HG03571 (cell line): ENCODE results near the gene TMBIM1.

Experiments
- ATAC-seq: cut with Tn5 transposase; IDR thresholded peaks from one replicate; pipeline ENCODE4 v1.9.1; 2021; ENCODE audit not compliant: unreplicated experiment

The TMBIM1 gene

DNA sequence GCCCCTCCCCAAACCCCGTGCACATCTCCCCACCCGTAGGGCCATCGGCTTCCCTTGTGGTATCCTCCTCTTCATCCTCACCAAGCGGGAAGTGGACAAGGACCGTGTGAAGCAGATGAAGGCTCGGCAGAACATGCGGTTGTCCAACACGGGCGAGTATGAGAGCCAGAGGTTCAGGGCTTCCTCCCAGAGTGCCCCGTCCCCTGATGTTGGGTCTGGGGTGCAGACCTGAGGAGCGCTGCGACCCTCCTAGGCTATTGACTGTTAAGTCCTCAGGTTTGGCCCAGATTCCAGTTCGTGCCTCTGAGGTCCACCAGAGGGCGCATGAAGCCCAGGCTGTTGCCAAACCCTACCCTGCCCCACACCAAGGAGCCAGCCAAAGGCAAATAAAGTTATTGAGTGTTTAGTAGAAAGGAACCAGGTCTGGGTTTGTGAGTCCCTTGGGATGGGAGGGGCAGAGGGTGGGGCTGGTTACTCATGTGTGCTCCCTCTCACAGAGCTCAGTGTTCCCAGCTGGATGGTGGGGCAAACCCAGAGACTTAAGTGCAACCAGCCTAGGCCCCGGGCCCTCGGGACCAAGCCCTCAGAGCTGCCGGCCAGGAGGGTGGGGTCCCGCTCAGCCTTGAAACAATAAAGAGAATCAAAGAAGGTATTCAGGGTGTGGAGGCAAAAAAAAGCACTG, 19.6 kb downstream of the TMBIM1 start:
- no peak for ATAC-seq

DNA sequence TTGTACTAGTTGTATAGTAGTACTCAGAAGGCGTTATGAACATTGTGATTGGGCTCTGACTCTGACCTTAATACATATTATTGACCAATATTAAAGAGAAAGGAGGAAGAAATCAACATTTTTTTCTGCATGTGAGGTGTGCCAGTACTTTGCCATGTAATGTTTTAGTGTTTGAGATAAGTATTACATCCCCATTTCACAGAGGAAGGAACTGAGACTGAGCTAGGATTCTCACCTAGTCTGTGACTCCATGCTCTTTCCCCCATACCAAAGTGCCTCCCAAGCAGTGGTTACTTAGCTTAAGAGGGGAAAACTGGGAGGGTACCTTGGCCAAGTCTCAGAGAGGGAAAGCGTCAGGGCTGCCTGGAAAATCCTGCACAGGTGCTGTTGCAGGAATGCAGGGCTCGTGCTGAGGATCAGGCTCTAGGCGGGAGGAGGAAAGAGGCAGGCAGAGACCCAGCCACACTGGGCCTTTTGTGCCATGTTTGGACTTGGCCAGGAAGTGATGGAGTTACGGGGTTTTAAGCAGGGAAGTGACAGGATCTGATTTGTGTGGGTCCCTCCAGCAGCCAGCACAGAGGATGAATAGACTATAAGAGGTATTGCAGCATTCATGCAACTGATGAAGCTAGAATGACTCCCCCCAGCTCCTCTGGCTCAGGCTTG, 20.3 kb downstream of the TMBIM1 start:
- ATAC-seq = no peak

DNA sequence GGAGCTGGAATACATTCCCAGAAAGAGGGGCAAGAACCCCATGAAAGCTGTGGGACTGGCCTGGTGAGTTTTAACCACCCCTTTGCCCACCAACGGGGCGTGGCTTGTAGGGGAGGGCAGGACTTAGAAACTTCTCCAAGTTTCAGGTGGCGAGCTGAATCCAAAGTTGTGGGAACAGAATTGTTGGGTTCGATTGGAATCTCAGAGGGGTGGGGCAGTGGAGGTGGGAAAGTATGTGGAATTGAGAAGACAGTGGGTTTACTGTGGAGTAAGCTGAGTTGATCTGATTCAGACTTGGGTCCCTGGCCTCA, 20.9 kb downstream of the TMBIM1 start:
- ATAC-seq = no peak

DNA sequence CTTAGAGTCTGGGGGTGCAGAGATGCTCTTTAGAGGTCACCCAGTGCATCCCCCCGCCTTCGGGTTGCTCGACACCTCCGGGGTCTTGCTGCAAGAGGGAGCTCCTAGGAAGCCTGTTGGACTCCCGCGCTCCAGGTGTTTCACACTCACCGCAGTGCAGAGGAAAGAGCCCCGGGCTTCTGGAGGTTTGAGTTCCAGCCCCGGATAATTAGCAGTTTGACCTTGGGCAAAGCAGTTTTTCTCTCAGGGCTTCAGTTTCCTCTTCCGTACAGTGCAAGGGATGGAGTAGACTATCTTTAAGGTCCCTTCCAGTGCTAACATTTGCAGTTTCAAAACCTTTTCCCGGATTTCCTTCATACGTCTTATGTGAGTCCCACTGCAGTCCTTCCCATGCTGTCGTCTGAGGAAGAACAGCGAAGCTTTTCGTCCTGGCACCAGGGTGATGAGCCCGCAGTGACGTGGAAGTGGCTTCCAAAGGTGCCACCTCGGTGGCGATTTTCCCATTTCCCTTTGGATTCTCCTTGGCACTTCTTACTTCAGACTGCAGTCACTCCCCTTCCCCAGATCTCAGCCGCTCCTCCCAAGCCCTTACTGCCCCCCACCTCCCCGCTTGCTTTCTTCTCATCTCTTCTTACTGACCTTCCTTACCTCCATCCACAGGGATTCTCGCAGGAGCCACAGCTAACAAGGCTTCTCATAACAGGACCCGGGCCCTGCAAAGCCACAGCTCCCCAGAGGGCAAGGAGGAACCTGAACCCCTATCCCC, 21.4 kb downstream of the TMBIM1 start:
- ATAC-seq = no peak

- peak; percentile 82 for ATAC-seq
These were observed 22.2 kb downstream of the TMBIM1 start, which contains the start of the genes AAMP and PNKD for GRCh38 chr2:218269900-218270720. Gene AAMP (minus strand): TSS chr2:218270137. CDS start chr2:218270086, 51 bp downstream. Gene PNKD (plus strand): TSS chr2:218270519. CDS start chr2:218270536, 17 bp downstream.

- no peak for ATAC-seq
These were observed 25.0 kb downstream of the TMBIM1 start for GRCh38 chr2:218267259-218267658.

DNA sequence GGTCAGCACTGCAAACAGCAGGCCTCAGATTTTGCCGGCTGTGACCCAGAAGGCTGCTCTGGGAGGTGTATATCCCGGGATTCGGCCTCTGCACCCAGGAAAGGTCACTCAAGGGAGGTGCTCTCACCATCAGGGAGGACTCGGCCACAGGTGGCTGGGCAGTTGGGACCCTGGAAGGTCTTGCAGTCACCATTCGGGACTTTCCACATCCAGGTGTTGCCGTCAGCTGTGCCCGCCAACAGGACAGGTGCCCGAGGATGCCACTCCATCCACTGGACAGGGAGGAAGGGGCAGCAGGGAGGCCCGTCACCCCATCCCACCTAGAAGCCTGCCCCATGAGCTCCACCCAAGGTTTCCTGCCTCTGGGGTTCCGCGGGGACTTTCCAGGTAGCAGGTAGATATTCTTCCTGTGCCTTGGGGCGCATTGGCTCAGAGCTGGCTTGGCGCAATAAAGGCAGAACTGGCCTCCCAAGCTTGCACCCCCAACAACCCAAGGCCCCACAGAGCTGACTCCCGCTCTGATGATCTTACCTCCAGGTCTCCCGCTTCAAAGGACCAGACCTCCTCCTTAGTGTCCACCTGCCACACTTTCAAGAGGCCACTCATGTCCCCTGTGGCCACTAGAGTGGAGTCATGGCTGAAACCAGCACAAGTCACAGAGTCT, 25.9 kb downstream of the TMBIM1 start:
- ATAC-seq = no peak

- no peak for ATAC-seq
These were observed 26.7 kb downstream of the TMBIM1 start for GRCh38 chr2:218265626-218266025.

- no peak for ATAC-seq
These were observed 27.3 kb downstream of the TMBIM1 start for GRCh38 chr2:218264773-218265561.

DNA sequence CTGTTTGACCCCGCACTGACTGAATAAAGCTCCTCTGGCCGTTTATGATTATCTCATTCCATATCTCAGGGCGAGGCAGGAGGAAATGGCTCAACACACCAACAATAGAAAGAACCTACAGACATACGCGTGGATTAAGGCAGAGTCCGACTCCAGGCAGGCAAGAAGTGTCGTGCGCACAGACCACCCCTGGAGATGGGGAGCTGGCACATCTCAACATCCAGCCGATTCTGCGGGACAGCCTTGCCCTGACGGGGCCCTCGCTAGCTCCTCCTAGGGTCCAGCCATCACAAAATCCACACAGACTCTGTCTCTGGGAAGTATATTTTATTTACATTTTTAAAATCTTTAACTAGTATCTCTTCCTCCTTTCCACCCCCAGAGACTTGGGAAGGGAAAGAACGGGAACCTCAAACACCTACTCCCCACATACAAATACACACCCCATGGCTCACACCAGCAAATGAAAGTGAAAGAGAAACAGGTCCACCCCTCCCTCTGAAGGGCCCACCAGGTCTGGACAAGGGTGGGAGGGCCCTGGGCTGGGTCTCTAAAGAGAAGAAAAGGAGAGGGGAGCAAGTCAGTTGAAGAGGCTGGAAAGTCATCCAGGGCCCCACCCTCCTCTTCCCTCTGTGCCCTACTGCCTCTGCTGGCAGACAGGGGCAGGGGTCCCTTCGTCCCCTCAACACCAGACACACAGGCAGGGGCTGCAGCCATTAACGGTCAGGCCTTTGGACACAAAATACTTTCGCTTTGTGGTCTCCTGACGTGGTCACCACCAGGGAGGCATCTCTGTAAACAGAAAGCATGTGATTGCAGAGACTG, 28.3 kb downstream of the TMBIM1 start:
- ATAC-seq = no peak

GRCh38 chr2:218262631-218263586, 29.4 kb downstream of the TMBIM1 start:
- no peak for ATAC-seq

DNA sequence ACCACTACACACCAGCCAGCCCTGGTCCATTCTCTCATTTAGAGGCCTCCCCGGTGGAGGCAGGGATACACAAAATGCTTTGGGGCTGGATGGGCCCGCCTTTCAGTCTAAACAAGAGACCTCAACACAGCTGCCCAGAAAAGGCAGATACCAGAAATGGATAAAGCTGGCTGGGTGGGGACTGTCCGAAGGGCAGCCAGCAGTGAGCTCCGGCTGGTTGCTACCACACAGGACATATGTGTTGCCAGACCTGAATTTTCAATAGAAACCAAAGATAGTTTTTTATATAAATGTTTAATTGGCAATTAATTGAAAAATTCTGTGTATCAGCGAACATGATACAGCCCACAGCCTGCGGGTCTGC, 30.1 kb downstream of the TMBIM1 start:
- no peak for ATAC-seq

DNA sequence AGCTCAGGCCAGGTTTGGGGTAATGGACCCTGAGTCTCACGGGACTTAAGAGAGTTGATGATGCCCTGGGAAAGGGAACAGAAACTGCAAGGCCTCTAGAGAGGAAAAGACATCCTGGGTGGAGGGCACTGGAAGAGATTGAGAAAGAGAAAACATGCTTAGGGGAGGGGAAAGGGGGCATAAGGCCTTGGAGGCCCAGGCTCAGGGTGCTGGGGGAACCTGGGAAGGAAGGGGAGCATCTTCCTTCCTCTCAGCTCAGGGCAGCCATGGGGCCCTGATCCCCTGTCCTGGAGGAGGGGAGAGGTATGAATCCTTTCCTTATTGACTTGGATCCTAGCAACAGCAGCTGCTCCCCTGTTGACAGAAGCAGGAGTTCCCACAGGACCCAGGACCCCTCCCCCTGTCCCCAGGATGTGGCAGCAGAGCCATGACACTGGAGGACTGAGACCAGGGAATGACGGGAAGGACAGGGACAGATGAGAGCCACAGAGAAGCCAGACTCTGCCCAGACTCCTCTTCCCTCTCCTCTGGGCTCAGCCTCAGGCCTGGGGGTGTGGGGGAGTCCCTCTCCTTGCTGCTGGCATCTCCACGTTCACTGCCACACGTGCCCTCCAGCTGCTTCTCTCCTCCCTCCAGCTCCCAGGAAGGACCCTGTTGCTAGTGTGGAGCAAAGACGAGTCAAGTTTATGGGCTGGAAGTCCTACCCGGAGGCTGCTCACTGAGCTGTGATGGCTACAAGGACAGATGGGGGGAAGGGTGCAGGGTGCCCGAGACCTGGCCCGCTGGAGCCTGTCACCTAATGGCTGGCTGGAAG, 30.7 kb downstream of the TMBIM1 start:
- ATAC-seq = no peak

- no peak for ATAC-seq
These were observed 31.4 kb downstream of the TMBIM1 start, which contains the start of gene GPBAR1 for GRCh38 chr2:218260742-218261422. Gene GPBAR1 (plus strand): TSS chr2:218261015. CDS start chr2:218262725, 1,710 bp downstream.

- ATAC-seq = no peak
These were observed 32.1 kb downstream of the TMBIM1 start for GRCh38 chr2:218260166-218260565.
